HG03565 (cell line): Measurements from ENCODE around the gene HTRA3.

ENCODE experiments used
- ATAC-seq: cut with Tn5 transposase; IDR thresholded peaks from one replicate; pipeline ENCODE4 v1.9.1; 2021; ENCODE audit warnings: mild to moderate bottlenecking, moderate library complexity; ENCODE audit not compliant: unreplicated experiment

HTRA3 gene

GRCh38 chr4:8352368-8353157 lies 83.0 kb downstream of the HTRA3 start:
- no peak for ATAC-seq

GRCh38 chr4:8353158-8353669 lies 83.7 kb downstream of the HTRA3 start:
- no peak for ATAC-seq

GRCh38 chr4:8353912-8354453 lies 84.4 kb downstream of the HTRA3 start:
- ATAC-seq, result no peak

GRCh38 chr4:8355306-8355705 lies 85.8 kb downstream of the HTRA3 start:
- ATAC-seq, result no peak

- no peak for ATAC-seq
Observed at GRCh38 chr4:8355864-8356565, 86.5 kb downstream of the HTRA3 start.
